Measurements from ENCODE around the gene KDM1B.

Gene KDM1B, protein sequence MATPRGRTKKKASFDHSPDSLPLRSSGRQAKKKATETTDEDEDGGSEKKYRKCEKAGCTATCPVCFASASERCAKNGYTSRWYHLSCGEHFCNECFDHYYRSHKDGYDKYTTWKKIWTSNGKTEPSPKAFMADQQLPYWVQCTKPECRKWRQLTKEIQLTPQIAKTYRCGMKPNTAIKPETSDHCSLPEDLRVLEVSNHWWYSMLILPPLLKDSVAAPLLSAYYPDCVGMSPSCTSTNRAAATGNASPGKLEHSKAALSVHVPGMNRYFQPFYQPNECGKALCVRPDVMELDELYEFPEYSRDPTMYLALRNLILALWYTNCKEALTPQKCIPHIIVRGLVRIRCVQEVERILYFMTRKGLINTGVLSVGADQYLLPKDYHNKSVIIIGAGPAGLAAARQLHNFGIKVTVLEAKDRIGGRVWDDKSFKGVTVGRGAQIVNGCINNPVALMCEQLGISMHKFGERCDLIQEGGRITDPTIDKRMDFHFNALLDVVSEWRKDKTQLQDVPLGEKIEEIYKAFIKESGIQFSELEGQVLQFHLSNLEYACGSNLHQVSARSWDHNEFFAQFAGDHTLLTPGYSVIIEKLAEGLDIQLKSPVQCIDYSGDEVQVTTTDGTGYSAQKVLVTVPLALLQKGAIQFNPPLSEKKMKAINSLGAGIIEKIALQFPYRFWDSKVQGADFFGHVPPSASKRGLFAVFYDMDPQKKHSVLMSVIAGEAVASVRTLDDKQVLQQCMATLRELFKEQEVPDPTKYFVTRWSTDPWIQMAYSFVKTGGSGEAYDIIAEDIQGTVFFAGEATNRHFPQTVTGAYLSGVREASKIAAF

DNA sequence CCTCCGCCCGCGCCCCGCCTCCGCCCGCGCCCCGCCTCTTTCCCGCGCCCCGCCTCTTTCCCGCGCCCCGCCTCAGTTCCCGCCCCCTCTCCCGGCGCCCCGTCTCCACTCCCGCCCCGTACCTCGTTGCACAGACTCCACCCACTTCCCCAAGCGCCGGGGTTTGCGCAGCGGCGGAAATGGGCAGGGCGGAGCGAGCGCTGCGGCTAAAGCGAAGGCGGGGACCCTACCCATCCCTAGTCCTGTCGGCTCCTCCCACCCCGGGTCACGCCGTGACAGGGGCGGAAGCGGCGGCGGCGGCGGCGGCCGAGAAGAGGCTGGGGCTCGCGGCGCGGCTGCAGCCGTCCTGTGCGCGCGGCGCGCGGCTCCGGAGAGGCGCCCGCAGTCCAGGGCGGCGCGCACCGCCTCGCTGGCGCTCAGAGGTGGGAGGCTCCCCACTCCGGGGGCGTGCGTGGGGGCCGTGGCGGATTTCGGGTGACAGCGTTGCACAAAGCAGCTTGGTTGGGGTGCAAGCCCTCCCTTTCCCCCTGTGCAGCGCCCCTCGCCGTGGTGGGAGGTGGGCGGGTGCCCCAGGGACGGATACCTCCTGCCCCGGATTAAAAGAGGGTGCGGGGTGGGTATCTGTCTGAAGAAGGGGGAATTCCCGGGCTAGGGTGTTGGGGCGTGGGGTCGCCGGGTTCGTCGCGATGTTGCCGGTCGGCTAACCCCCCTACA, at the start of gene KDM1B:
TSS of gene KDM1B (plus strand) at position 273 of the 714 bp plus-strand sequence. CDS start 4,474 bp downstream, outside the sequence.
- peak; percentile 97 to 98 for DNase-seq (ENCODE audit: low read depth in 2 of 2)

DNA sequence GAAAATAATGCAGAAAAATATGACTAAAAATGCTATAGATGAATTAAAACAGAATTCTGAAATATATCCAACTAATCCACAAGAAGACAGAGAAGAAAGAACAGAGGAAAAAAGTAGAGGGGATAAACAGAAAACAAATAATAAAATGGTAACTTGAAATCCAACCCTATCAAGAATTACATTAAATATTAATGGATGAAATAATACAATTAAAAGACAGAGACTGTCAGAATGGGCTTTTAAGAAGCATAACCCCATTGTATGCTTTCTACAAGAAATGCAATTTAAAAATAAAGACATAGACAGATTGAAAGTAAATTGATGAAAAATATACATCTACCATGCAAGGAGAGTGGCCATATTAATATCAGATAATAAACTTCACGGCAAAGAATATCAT, 48.2 kb upstream of the KDM1B start:
- no peak for DNase-seq (ENCODE audit: low read depth in 2 of 2)

DNA sequence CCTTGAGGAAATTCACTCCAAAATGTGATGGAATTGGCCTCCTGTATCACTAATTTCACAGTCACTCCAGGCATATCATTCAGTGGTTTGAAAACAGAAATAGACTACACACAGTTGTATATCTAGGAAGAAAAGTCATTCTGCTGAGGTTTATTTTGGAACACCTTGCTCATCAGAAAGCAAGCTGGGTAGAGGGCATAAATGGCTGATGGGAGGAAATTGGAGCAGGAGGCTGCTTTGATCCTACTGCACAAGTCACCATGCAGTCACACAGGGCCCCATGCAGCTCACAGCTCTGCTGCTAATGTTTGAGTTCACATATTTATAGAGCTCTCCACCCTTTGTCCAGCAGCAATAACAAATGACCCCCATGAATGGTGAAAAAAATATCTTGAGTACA, 45.1 kb upstream of the KDM1B start:
- DNase-seq (ENCODE audit: low read depth in 2 of 2): no peak

DNA sequence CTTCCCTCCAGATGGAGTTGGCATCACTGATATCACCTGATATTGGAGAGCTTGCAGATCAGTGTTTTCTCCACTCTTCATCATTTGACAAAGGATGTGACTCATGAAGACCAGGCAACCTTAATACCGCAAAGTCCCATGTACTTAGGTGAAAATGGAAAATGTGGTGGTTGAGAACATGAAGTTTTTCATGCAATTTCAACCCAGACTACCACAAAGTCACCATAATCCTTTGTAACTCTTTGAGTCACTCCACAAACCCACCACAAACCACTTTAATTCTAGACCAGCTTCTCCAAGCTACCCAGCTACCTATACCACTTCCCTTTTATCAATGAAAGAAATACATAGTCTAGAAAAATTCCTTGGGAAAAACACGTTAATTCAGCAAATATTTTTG, 39.9 kb upstream of the KDM1B start:
- no peak for DNase-seq (ENCODE audit: low read depth in 2 of 2)

DNA sequence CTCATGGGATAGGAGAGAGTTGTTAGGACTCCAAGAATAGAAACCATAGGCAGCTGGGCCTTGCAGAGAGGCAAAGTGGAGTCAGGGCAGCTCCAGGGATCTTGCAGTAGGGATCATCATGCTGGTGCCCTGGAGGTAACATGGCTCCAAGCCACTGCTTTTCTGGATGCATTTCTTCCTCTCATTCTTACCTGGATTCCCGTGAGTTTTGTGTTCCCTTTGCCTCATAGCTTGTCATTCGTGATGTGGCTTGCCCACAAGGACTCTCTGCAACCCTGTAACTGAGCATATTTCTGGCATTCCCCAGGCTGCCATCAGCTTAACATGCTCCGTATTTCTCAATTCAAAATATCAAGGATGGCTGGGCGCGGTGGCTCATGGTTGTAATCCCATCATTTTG, 38.1 kb upstream of the KDM1B start:
- no peak for DNase-seq (ENCODE audit: low read depth in 2 of 2)

DNA sequence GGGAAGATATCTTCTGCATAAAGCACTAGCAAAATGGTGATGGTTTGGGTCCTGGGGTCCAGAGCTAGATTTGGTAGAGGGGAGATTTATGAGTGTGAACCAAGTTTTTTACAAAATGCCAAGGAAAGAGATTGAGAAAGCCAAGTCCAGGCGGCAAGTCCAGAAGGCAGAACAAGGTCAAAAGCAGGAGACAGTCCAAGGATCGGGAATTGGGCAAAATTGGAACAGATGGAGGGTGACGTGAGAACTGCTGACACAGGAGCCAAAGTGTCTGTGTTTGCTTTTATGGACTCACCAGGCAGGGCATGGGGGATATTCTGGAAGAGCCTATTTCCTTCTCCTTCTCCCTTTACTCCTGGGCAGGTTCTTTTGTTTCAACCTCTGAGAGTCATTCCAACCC, 36.9 kb upstream of the KDM1B start:
- no peak for DNase-seq (ENCODE audit: low read depth in 2 of 2)

DNA sequence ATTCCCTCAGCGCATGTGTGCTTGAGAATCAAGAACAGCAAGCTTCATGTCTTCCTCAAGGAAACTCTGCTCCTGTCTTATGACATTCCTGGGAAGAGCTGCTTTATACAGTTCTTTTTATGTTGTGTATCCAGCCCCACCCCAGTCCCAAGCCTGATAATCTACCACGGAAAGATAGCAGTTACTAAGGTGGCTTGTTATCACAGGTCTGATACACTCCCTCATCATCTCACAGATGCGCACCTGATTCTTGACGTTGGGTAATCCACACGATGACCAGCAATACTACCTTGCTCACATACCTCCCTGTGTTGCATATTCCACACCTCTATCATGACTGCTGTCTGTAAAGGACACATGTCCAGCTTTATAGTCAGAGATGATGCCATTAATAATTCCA, 36.0 kb upstream of the KDM1B start:
- no peak for DNase-seq (ENCODE audit: low read depth in 2 of 2)

DNA sequence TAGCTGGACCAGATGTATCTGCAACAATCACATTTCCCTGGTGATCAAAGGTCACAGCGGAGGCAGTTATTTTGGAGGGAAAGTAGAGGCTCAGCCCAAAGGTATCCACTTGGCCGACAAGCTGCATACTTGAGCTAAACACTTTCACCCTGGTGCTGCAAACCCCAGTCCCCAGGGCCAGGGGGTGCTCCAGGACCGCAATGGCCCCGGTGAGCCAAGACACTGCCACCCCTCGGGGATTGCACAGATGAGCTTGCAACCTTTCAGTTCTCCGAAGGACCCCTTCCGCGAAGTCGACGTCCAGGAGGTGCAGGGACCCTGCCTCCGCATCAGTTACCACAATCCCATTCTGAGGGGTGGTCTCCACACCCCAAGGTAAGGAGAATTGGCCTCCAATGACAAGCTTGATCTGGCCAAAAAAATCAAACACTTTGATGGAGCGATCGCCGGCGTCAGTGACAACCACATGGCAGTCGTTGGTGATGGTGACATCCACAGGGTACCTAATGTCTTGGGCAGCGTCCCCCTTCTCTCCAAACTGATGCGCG, 33.6 kb upstream of the KDM1B start:
- DNase-seq (ENCODE audit: low read depth in 2 of 2): no peak

DNA sequence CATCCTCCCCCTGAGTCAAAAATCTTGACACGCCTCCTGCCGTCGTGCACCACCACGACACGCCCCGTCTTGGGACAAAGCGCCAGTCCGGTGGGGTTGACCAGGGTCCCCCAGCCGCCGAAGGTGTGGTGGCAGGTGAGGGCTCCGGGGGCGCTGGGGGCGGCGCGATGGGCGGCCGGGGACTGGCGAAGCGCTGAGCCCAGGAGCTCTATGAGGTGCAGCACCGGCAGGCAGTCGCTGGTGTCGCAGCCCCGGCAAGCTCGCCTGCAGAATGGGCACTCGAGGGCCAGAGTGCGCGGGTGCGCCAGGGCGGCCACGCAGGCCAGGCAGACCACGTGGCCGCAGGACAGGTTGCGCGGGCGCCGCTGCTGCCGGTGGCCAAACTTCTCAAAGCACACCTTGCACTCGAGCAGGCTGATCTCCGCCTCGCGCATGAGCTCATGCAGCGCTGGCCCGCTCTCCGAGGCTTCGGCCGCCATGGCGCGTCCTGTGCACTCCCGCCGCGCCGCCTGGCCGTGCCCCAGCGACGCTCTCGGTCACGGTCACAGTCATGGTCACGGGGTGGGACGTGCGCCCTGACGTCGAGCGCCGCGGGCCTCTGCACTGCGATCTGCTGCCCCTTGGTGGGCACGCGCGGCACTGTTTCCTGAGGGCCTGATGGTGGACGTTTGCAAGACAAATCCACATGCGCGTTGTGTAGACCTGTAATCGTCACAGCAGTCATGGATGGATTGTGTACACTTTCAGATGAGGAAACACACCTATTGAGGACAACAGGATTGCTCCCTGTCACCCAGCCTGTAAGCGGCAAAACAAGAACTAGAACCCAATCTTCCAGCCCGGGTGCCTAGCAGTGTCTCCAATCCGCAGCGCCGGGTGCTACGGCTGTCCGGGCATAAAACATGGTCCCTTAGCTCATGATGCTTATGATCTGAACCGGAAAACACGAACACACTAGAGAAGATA, 32.8 kb upstream of the KDM1B start, which contains the start of gene NHLRC1:
TSS of gene NHLRC1 (minus strand) at position 550 of the 966 bp plus-strand sequence. CDS start at position 479, 71 bp downstream.
- peak; percentile 53 to 62 for DNase-seq (ENCODE audit: low read depth in 2 of 2)

DNA sequence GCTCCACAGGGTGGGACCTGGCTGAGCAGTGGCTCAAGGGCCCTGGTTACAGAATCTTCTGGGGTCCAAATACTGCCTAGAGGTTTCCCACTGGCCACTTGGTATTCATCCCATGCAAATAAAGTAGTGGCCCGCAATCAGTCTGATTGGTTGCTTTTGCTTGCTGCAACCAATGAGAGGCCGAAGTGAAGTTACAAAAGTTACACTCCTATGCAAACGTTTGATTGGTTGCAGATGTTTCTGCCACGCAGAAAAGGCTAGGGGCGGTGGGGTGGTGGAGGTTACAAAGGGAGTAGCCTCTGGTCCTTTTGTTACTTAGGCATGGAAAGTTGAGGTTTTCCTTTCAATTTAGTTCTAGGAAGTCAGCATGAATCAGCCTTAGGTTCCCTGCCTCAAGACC, 29.1 kb upstream of the KDM1B start:
- DNase-seq (ENCODE audit: low read depth in 2 of 2): no peak

DNA sequence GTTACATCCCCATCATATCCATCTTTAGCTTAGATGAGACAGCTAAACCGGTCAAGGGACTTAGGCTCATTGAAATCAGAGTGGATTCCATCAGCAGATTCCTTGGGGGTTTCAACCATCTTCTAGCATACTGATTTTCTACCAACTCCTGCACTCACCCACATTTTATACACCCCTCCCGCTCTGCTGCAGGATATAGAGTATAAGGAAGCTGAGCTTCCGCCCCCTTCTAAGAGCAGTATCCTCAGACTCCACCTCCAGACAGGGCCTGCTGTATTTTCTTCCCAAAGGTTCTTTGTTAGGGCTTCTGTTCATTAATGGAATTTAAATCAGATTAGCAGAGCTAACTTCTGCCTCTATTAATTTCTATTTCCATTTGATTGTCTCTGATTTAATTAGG, 22.9 kb upstream of the KDM1B start:
- DNase-seq (ENCODE audit: low read depth in 2 of 2): no peak

DNA sequence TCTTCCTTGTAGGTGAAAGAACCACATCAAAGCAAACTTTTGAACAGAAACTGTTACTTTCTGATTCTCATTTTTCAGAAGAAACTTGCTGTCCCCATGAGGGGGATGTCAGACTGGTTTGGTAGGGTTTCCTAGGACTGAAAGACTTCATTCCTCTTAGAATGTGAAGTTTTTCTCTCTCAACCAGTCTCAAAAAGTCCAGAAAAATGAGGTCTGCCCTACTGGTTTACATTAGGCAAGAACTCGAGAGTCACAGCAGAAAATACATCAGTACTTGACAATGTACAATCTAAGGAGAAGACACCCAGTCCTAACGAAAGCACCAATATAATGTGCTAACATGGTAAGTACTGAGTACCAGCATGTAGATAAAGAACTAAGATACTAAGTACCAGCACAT, 20.1 kb upstream of the KDM1B start:
- DNase-seq (ENCODE audit: low read depth in 2 of 2): no peak

DNA sequence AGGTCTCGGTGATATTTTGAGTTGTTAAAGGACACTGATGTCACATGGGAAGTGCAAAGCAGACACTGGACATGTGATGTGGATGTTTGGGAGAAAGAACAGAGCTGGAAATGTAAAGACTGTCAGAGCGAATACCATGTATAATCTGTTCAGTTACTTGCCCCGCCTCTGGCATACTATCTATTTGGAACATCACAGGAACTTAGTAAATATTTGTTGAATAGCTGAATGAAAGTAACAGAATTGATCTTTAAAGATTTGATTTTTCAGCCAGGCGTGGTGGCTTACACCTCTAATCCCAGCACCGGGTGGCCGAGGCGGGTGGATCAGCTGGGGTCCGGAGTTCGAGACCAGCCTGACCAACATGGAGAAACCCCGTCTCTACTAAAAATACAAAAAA, 19.0 kb upstream of the KDM1B start:
- no peak for DNase-seq (ENCODE audit: low read depth in 2 of 2)

DNA sequence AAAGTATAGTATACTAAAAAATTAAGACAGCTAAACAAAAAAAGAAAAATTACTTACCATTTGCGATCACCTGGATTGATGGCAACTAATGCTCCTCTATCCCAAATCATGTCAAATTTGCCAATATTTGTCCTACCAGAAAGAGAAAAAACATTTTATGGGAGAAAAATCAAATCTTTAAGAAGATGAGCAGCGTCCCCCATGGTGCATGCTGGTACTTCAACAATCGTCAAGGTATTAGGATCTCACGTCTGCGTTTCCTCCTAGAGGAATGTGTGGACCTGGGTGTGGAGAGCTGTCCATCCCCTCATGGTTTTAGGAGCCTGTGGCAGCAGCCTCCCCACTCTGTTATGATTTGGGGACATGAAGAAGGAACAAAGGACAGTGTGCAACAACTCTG, 16.3 kb upstream of the KDM1B start:
- DNase-seq (ENCODE audit: low read depth in 2 of 2): no peak

DNA sequence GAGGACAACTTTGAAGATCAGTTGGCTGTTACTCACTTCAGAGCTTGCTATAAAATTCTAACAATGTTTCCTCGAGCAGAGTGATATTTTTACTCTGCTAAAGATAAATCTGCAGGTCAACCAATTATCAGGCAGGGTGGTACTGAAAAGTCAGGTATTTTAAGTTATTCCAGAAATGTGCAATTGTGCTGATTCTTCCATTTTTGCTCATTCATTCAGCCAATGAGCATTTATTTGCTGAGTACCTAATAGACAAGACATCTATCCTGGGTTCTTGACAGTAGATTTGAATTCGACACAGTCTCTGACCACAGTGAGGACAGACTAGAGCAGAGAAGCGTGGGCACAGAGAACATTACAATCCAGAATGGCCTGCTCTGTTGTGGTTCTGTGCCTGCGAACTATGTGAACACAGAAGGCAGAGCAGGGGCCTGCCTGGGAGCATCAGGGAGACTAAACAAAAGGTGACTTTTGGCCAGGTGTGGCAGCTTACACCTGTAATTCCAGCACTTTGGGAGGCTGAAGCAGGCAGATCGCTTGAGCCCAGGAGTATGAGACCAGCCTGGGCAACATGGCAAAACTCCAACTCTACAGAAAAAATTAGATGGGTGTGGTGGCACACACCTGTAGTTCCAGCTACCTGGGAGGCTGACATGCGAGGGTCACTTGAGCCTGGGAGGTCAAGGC, 15.1 kb upstream of the KDM1B start:
- no peak for DNase-seq (ENCODE audit: low read depth in 2 of 2)

DNA sequence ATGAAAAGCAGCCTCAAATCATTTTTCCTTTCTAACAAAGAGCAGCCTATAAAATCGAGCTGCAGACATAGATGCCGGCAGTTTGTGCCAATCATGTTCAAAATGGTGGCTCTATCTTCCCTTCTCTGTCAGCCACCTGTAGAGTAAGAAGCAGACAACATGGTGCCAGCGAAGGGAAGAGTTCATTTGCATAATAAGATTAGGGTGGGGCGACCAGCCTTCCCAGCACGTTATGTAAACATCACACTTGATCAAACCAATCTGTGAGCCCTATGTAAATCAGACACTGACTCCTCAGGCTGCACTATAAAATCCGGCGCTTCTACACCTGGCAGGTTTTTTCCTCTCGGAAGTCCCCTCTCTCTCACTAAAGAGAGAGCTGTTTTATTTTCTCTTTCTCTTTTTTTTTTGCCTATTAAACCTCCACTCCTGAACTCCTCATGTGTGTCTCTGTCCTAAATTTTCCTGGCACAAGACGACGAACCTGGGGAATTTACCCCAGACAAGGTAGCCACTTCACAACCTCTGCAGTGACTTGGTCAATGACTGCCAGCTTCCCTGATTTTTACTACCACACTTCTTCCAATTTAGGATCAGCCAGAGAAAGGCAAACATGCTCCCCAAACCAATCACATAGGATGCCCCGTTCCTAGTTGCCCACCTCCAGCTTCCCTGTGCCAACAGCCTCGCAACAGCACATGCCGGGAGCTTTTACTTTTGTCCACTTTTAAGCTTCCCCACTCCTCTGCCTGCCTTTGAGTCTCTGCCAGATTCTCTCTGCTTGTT, 13.2 kb upstream of the KDM1B start:
- no peak for DNase-seq (ENCODE audit: low read depth in 2 of 2)

DNA sequence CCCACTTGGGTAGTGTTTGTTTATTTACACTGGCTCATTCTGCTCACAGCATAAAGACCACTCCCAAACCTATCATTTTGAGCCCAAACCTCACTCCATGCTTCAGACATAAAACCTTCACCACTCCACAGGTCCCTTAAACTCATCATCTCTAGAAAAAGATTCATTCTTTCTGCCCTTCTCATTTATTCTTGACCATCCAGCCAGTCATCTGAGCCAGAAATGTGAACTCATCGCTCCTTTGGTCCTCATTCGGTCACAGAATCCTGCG, 12.7 kb upstream of the KDM1B start:
- DNase-seq (ENCODE audit: low read depth in 2 of 2): no peak

DNA sequence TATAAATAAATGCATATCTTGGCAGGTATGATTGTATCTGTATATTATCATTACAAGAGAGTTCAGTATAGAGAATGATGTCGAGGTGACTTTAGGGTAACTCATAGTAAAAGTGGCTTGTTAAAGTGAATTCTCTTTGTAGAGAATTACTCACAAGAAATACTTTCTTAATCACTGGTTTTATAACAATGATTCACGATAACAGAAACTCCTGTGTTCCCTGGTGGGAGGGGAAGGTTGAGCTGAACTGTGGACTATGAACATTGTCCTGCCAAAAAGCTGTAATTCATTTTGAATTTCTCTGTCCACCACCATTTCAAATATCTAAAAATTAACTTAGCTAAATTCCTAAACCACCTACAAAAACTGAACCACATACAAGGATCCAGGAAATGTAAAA, 8.1 kb upstream of the KDM1B start:
- no peak for DNase-seq (ENCODE audit: low read depth in 2 of 2)

DNA sequence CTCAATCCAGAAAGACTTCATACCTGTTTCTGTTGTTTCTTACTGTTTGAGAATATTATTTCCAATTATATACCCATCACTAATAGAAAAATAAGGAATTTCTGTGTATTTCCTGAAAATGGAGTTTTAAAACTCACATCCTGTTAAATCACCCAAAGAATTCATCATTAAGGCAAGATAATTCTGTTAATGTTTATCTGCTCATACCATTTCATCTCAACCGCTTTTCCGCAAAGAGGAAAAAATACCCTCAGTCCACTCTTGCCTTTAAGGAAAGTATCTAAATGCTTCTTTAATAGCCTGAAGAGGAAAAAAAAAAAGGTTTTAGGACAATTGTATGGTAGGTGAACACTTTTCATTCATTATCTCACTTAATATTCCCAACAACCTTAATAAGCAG, 7.6 kb upstream of the KDM1B start:
- no peak for DNase-seq (ENCODE audit: low read depth in 2 of 2)

Measured in fibroblast of skin of left quadriceps (primary cell).